D721Med (cell line): ENCODE results near the gene ARG2.

Experiments used
- DNase-seq: peaks from one replicate; pipeline ENCODE4 v3.0.0; 2011; ENCODE audit warnings: low spot score; ENCODE audit not compliant: insufficient read length
- FAIRE-seq: peaks from 2 replicates; lab custom pipeline; 2011; peaks lifted over from hg19 to GRCh38; lab: Jason Lieb, UNC
- CTCF ChIP-seq: IDR thresholded peaks from 2 replicates; pipeline ENCODE4 v1.5.1; 2012; ENCODE audit warnings: mild to moderate bottlenecking, control low read depth; ENCODE audit not compliant: insufficient read depth; ENCODE audit errors: missing control alignments

Gene ARG2

GRCh38 chr14:67680941-67681340 is 61.2 kb downstream of the ARG2 start:
- FAIRE-seq: no peak
- DNase-seq: no peak

GRCh38 chr14:67683842-67684241 is 64.1 kb downstream of the ARG2 start:
- TF ChIP-seq CTCF: no peak
- DNase-seq (no peak), FAIRE-seq (no peak)

More at GRCh38 chr14:67680941-67681340, 61.2 kb downstream of the ARG2 start:
- no peak for TF ChIP-seq CTCF

- DNase-seq: no peak
- TF ChIP-seq CTCF: no peak
- FAIRE-seq: no peak
Measured at GRCh38 chr14:67690011-67690410, 70.3 kb downstream of the ARG2 start.

- FAIRE-seq: no peak
- peak; percentile 57 for DNase-seq
- TF ChIP-seq CTCF: no peak
Measured at GRCh38 chr14:67694791-67695393, 75.2 kb downstream of the ARG2 start.

GRCh38 chr14:67695394-67695949 is 75.8 kb downstream of the ARG2 start, which contains the start of gene RDH11:
Gene RDH11, minus strand, starts transcription at chr14:67695764. Its CDS starts 61 bp downstream, at chr14:67695703.
- DNase-seq: peak; percentile 61
- TF ChIP-seq CTCF: no peak
- FAIRE-seq: no peak

GRCh38 chr14:67697006-67697405 is 77.3 kb downstream of the ARG2 start:
- DNase-seq: no peak
- no peak for FAIRE-seq
- no peak for TF ChIP-seq CTCF

- FAIRE-seq (no peak), DNase-seq (no peak)
- no peak for TF ChIP-seq CTCF
Measured at GRCh38 chr14:67698179-67698578, 78.5 kb downstream of the ARG2 start.
